Measurements from ENCODE around the gene LRRC31.
A peak's percentile ranks its signal among the peaks of the same experiment; 100 is the strongest.

LRRC31 gene

GRCh38 chr3:169861871-169862270 lies 7.9 kb downstream of the LRRC31 start:
- no peak for DNase-seq

GRCh38 chr3:169857811-169858210 lies 11.9 kb downstream of the LRRC31 start:
- no peak for DNase-seq

GRCh38 chr3:169855514-169855913 lies 14.2 kb downstream of the LRRC31 start:
- DNase-seq: no peak

DNA sequence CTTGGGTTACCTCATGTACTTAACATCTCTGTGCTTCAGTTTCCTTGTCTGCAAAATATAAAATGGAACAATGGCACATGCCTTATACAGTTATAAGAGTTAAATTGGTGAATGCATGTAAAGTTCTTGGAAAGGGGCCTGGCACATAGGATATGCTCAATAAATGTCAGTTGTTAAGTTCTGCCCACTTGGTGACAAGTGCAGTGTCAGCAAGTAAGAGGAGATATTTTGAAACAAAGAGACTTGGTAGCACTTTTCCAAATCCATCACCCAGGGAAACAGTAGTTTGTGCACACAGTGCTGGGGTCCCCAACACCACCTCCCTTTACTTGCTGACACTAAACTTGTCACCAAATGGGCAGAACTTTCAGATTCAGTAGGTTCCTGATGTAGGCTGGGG lies 19.1 kb downstream of the LRRC31 start:
- no peak for DNase-seq

GRCh38 chr3:169848741-169849140 lies 21.0 kb downstream of the LRRC31 start:
- no peak for DNase-seq

DNA sequence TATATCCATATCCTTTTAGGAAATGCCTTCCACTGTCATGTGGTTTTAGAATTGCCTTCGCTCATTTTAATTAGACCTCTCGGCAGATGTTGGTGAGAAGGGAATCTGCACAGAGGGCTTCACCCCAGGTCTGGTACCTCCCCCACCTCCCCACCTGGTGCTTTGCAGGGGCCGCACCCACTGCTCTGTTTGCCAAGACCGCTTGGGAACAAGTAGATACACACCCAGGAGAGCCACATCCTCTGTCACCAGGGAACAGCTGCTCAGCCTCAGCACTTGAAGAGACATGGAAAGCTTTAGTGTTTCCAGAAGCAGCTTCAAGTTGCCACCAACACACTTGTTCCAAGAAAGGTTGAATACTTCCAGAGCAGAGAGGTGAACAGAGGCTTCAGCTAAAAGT lies 21.8 kb downstream of the LRRC31 start:
- no peak for DNase-seq

DNA sequence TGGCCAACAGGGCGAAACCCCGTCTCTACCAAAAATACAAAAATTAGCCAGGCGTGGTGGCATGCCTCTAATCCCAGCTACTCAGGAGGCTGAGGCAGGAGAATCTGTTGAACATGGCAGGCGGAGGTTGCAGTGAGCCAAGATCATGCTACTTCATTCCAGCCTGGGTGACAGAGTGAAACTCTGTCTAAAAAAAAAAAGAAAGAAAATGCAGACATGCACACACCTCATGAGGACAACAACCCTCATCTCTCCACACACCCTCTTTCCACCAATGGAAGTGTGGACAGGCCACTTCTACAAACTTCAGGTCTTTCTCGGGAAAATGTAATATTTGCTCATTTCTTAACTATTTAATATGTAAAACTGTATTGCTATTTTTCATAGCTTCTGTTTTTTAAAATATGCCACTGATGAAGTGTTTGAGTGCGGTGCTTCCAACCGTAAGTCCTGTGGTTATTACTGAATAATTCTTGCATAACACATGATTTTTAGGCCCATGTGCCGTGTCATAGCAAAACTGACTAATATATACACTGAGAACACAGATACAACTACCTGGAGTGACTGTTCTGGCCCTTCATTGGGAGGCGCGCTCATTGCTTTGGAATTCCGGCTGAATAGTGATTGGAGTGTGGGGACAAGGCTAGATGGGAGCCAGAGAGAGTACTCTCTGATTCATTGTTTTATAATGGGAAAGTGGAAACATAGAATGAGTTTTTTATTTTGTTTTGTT lies 23.1 kb downstream of the LRRC31 start:
- no peak for DNase-seq

- DNase-seq: no peak
Measured at GRCh38 chr3:169842960-169843359, 26.8 kb downstream of the LRRC31 start.

- no peak for DNase-seq
Measured at GRCh38 chr3:169841171-169841570, 28.6 kb downstream of the LRRC31 start.

DNA sequence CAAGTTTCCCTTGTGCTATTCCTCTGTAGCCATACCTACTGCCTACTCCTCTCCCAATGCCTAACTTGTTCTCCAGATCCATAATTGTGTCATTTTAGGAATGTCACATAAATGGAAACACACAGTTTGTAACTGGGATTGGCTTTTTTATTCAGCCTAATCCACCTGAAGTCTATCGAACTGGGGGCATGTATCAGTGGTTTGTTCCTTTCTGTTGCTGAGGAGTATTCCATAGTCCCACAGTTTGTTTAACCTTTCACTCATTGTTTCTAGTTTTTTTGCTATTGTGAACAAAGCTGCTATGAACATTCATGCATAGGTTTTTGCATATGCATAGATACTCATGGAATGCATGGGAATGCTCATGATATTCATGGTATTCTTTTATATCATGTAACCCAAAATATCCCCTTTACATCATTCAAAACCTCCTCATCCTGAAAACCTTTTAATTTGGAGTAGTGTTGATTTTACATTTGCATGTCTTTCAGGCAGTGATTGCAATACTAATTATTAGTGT lies 31.2 kb downstream of the LRRC31 start:
- DNase-seq: no peak

- DNase-seq: no peak
Measured at GRCh38 chr3:169836942-169837275, 32.8 kb downstream of the LRRC31 start.

- no peak for DNase-seq
Measured at GRCh38 chr3:169836078-169836941, 33.4 kb downstream of the LRRC31 start.

DNA sequence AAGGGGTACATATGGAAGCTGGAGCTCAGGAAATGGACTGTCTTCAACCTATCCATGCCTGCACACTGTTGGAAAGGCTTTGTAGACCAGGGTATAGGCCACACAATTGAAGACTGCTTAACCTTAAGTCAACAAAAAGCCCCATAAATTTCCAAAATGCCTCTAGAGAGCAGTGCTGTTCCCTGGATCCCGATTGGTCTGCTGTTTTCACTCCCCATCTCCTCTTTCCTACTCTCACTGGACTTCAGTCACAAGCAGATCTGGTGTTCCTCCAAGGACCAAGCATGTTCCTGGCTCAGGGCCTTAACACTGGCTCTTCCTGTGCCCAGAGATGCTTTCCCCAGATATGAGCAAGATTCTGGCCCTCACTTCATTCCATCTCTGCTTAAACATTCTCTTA lies 34.2 kb downstream of the LRRC31 start:
- DNase-seq: no peak

- no peak for DNase-seq
Measured at GRCh38 chr3:169827712-169828111, 42.0 kb downstream of the LRRC31 start.

DNA sequence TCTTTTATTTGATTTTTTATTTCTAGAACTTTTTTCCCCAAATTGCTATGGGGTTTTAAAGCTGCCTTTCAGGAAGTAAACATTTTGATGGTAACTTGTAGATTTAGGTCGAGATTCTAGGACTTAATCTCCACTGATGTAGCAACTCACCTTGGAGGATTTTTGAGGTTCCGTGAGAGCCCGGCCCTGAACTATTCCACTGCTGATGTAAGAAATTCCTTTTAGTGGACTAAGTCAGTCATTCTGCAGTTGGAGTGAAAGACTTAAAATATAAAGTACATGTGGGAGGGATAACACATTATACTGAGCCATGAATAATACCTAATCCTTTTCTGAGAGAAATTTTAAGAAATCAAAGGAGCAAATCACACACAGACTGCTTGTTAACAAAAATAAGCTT lies 44.4 kb downstream of the LRRC31 start:
- no peak for DNase-seq

DNA sequence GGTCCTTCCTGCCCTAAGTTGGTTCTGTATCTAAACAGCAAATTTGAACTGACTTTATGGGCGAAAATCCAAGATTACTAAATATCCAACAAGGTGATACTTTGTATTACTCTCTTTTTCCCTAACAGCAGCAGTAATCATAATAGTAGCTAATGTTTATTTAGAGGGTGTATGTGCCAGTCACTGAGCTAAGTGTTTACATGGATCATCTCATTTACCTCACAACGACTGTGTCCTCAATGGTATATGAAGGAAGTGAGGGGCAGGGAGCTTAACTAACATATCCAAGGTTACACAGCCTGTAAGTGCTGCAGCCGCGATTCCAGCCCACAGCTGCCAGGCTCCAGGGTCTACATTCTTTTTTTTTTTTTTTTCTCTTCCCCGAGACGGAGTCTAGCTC lies 46.8 kb downstream of the LRRC31 start:
- no peak for DNase-seq

DNA sequence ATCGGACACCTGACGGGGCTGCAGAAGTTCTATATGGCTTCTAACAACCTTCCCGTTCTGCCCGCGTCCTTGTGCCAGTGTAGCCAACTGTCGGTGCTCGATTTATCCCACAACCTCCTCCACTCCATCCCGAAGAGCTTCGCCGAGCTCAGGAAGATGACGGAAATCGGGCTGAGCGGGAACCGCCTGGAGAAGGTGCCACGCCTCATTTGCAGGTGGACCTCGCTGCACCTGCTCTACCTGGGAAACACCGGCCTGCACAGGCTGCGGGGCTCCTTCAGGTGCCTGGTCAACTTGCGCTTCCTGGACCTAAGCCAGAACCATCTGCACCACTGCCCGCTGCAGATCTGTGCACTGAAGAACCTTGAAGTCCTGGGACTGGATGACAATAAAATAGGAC lies 47.2 kb downstream of the LRRC31 start:
- no peak for DNase-seq

DNA sequence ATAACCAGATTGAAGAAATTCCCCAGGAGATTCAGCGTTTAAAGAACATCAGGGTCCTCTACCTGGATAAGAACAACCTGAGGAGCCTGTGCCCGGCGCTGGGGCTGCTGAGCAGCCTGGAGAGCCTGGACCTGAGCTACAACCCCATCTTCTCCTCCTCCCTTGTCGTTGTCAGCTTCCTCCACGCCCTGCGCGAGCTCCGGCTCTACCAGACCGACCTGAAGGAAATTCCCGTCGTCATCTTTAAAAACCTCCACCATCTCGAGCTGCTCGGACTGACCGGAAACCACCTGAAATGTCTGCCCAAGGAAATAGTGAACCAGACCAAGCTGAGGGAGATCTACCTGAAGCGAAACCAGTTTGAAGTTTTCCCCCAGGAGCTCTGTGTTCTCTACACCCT lies 47.6 kb downstream of the LRRC31 start:
- DNase-seq: no peak

DNA sequence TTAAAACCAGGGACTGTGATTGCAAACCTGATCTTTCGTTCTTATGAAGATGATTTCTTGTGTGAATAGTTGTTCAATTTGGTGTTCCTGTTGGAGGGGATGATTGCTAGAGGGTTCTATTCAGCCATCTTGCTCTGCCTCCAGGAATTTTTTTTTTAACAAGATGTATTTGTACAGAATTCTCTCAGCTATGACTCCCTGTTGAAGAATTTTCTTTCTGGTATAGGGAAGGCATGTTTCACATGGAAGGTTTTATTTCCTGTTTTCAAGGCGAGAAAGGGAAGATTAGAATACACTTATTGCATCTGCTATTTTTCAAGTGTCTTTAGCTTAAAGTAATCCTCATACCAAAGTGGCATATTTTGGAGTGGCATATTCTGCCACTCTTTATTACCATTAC lies 51.4 kb downstream of the LRRC31 start:
- DNase-seq: no peak

DNA sequence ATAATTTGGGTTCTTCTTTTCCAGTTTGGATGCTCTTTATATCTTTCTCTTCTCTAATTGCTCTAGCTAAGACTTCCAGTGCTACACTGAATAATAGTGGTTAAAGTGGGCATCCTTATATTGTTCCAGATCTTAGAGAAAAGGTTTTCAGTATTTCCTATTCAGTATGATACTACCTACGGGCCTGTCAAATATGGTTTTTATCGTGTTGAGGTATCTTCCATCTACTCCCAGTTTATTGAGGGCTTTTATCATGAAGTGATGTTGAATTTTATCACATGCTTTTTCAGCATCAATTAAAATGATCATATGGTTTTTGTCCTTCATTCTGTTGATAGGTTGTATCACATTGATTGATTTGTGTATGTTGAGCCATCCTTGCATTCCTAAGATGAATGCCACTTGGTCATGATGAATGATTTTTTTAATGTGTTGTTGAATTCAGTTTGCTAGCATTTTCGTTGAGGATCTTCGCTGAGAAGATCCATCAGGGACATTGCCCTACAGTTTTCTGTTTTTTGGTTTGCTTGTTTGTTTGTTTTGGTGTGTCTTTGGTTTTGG lies 54.1 kb downstream of the LRRC31 start:
- no peak for DNase-seq

DNA sequence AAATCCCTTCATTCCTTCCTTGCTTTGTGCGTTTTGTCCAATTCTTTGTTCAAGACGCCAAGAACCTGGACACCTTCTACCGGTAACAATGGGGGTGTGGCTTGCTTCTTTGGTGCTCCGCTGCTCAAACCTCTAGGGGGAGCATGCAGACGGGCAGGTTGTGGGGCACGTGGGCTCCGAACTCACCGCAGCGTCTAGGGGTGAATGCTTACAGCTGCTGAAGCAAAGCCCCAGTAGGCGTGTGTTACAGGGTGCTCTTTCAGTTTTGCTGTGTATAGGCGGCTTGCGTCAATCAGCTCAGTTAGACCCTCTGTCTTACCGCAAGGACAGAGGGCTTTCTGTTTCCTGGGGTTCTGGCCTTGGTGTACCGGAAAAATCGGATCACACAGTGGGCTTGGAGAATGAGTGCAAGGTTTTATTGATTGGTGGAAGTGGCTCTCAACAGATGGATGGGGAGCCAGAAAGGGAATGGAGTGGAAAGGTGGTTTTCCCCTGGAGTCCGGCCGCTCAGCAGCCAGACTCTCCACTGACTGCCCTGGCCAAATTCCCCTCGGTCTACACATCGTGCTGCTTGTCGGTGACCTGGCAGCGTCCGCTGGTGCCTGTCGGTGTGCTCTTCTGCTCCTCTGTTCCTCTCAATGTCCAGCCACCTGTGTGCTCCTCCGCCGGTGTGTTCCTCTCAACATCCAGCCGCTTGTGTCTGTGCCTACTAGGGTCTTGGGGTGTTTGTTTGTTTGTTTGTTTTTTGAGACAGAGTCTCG lies 55.8 kb downstream of the LRRC31 start:
- DNase-seq: peak; percentile 59

GRCh38 chr3:169813278-169813677 lies 56.5 kb downstream of the LRRC31 start:
- DNase-seq: no peak
